IMR-90 (cell line): Measurements from ENCODE around the gene DIP2C.

Source experiments
- BHLHE40 ChIP-seq: fragments of 150-350 bp; IDR thresholded peaks from 2 replicates; pipeline ENCODE4 v1.6.1; 2016; ENCODE audit warnings: mild to moderate bottlenecking, low read depth, low read length
- CEBPB ChIP-seq: IDR thresholded peaks from 2 replicates; pipeline ENCODE4 v1.6.1; 2012; ENCODE audit warnings: low read depth, low read length, improper control_type of control experiment
- CHD1 ChIP-seq: IDR thresholded peaks from 2 replicates; pipeline ENCODE4 v1.6.1; 2012; ENCODE audit warnings: low read depth, low read length, improper control_type of control experiment
- CTCF ChIP-seq: conservative IDR thresholded peaks from 2 replicates; pipeline ENCODE4 v1.5.1; 2012; ENCODE audit warnings: mild to moderate bottlenecking, low read depth, low read length, improper control_type of control experiment
- FOS ChIP-seq: fragments of 150-350 bp; IDR thresholded peaks from 2 replicates; pipeline ENCODE4 v1.6.1; 2016; ENCODE audit warnings: low read depth, low read length
- MAZ ChIP-seq: IDR thresholded peaks from 2 replicates; pipeline ENCODE4 v1.6.1; 2012; ENCODE audit warnings: low read depth, mild to moderate bottlenecking, low read length, improper control_type of control experiment, moderate library complexity, borderline replicate concordance
- MXI1 ChIP-seq: IDR thresholded peaks from 2 replicates; pipeline ENCODE4 v1.6.1; 2012; ENCODE audit warnings: low read depth, mild to moderate bottlenecking, low read length, moderate library complexity, borderline replicate concordance
- NFE2L2 ChIP-seq: fragments of 150-350 bp; IDR thresholded peaks from 2 replicates; pipeline ENCODE4 v1.6.1; 2016; ENCODE audit warnings: low read depth, mild to moderate bottlenecking, low read length
- POLR2A ChIP-seq: IDR thresholded peaks from 2 replicates; pipeline ENCODE4 v1.6.1; 2012; ENCODE audit warnings: mild to moderate bottlenecking, low read depth, low read length
- RAD21 ChIP-seq: IDR thresholded peaks from 2 replicates; pipeline ENCODE4 v1.6.1; 2012; ENCODE audit warnings: low read length, improper control_type of control experiment
- RFX5 ChIP-seq: IDR thresholded peaks from 2 replicates; pipeline ENCODE4 v1.8.0; 2012; ENCODE audit warnings: low read depth, mild to moderate bottlenecking, low read length, moderate library complexity
- USF2 ChIP-seq: fragments of 150-350 bp; IDR thresholded peaks from 2 replicates; pipeline ENCODE4 v1.6.1; 2017; ENCODE audit warnings: mild to moderate bottlenecking, antibody characterized with exemption, low read length, low read depth

DNA sequence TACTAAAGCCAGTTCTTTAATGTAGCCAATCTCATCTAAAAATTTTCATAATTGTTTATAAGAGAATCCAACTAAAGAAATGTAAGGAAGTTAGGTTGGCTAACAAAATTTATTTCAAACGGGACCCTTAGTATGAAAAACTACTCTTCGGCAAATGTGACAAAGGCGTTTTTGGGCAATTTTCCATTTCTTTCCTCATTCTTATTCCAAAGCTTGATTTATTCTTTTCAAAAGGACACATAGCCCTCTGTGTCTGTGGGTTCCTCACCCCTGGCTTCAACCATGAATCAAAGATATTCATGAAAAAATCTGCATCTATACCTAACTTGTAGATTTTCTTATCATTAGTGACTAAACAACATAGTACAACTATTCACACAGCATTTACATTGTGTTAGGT, 358.3 kb downstream of the DIP2C start:
- no peak for TF ChIP-seq CTCF
- no peak for TF ChIP-seq POLR2A
- TF ChIP-seq RAD21 = no peak
- no peak for TF ChIP-seq NFE2L2
- no peak for TF ChIP-seq CEBPB
- TF ChIP-seq CHD1 = no peak
- TF ChIP-seq BHLHE40 = no peak
- TF ChIP-seq RFX5 = no peak
- no peak for TF ChIP-seq MXI1
- no peak for TF ChIP-seq FOS
- TF ChIP-seq MAZ = no peak
- no peak for TF ChIP-seq USF2
